Common myeloid progenitor, CD34-positive (primary cell): ENCODE results near the gene BICDL2.
A peak's percentile ranks its signal among the peaks of the same experiment; 100 is the strongest.
"Not testable (repeated sequence)": the region's sequence is repeated elsewhere in the genome, so short reads cannot be mapped to it uniquely, and the experiment has no call there.

ENCODE experiments used
- CTCF ChIA-PET: fragments of 350-600 bp; sonication (Branson Sonifier 250); formaldehyde crosslinking; loops from one replicate; lab custom pipeline; 2021; ENCODE audit warnings: antibody characterized with exemption; lab: Charles Lee
- POLR2A ChIA-PET: fragments of 350-600 bp; sonication (Branson Sonifier 250); formaldehyde crosslinking; loops from one replicate; lab custom pipeline; 2021; ENCODE audit warnings: antibody characterized with exemption; lab: Charles Lee
- DNase-seq, 3 donors: peaks; one replicate each; pipeline versions ENCODE4 v3.0.0 to v3.0.0-alpha.2; 2013
- H3K27ac ChIP-seq, 2 experiments: 1 replicate in 1 of 2; 2 replicates in 1 of 2; pipeline ENCODE4 v1.7.0; 2013; ENCODE audit warnings: inconsistent platforms in 2 of 2, low read length in 2 of 2, mild to moderate bottlenecking in 2 of 2, low read depth in 1 of 2, moderate library complexity in 1 of 2; ENCODE audit not compliant: severe bottlenecking in 2 of 2, insufficient read depth in 1 of 2, poor library complexity in 1 of 2
- H3K27me3 ChIP-seq, 5 experiments: replicated peaks in 2 of 5; 1 replicate in 3 of 5; 2 replicates in 2 of 5; pipeline versions ENCODE4 v1.6.1 to v1.7.0; 2013; ENCODE audit warnings: low read length in 4 of 5, mild to moderate bottlenecking in 2 of 5, moderate library complexity in 2 of 5, inconsistent platforms in 1 of 5; ENCODE audit not compliant: insufficient read depth in 5 of 5, control insufficient read depth in 4 of 5
- H3K36me3 ChIP-seq, 4 experiments: 1 replicate in 2 of 4; 2 replicates in 2 of 4; pipeline versions ENCODE4 v1.6.1 to v1.7.0; 2013; ENCODE audit warnings: low read length in 3 of 4, control low read depth in 1 of 4, mild to moderate bottlenecking in 1 of 4; ENCODE audit not compliant: control insufficient read depth in 4 of 4, insufficient read depth in 4 of 4
- H3K4me1 ChIP-seq, 4 experiments: 1 replicate in 3 of 4; 2 replicates in 1 of 4; pipeline versions ENCODE4 v1.6.1 to v1.7.1; 2013; ENCODE audit warnings: low read length in 3 of 4, mild to moderate bottlenecking in 3 of 4, control low read depth in 1 of 4, inconsistent platforms in 1 of 4, moderate library complexity in 1 of 4; ENCODE audit not compliant: control insufficient read depth in 4 of 4, insufficient read depth in 4 of 4; ENCODE audit errors: control extremely low read depth in 1 of 4
- H3K4me3 ChIP-seq, 7 experiments: 1 replicate in 4 of 7; 2 replicates in 3 of 7; pipeline versions ENCODE4 v1.5.1 to v1.7.0; 2013; ENCODE audit warnings: mild to moderate bottlenecking in 7 of 7, low read length in 6 of 7, moderate library complexity in 6 of 7, inconsistent platforms in 2 of 7, low read depth in 2 of 7, control low read depth in 1 of 7; ENCODE audit not compliant: insufficient read depth in 4 of 7, control insufficient read depth in 1 of 7; ENCODE audit errors: extremely low read depth in 1 of 7
- H3K9me3 ChIP-seq, 5 experiments: 1 replicate in 4 of 5; 2 replicates in 1 of 5; pipeline versions ENCODE4 v1.6.1 to v1.7.1; 2013; ENCODE audit warnings: low read length in 4 of 5, mild to moderate bottlenecking in 2 of 5, inconsistent platforms in 1 of 5, low read depth in 1 of 5, moderate library complexity in 1 of 5; ENCODE audit not compliant: control insufficient read depth in 4 of 5, insufficient read depth in 2 of 5; ENCODE audit errors: control extremely low read depth in 1 of 5
- WGBS: methylation state at CpG from one replicate; pipeline ENCODE4 v1.1.5; 2013; ENCODE audit not compliant: insufficient coverage; 5-methylcytosine and 5-hydroxymethylcytosine counted together

BICDL2 gene

GRCh38 chr16:3054965-3055733 lies 18.4 kb upstream of the BICDL2 start:
- POLR2A ChIA-PET: interaction anchor here (0.8 kb wide), 1 partner anchor 65 kb away, joined by 3 read pairs; no protein-coding TSS in a partner anchor
- DNase-seq: peak in 2 of 3 donors; percentile 76 to 82
- H3K4me3 ChIP-seq: no peak overlapping the region
- peaks cover 0 to 25% (median 4%) of the 10 kb centered on the region in 5 experiments for H3K27me3 ChIP-seq
- CTCF ChIA-PET: interaction anchor here (0.7 to 6.6 kb wide), 6 partner anchors 16 to 76 kb away, joined by 3 to 82 read pairs (median 4); partner anchors contain the start of gene ZNF213
- H3K4me1 ChIP-seq: peaks cover 2 to 73% (median 55%) of the 10 kb centered on the region in 4 experiments
- peaks cover 0 to 3% (median 0%) of the 10 kb centered on the region in 4 experiments for H3K36me3 ChIP-seq
- H3K27ac ChIP-seq: no peak overlapping the region
- no peaks in the 10 kb centered on the region for H3K9me3 ChIP-seq
- 61% methylated on average over 14 of the region's 17 CpGs for WGBS

- POLR2A ChIA-PET, H3K4me3 ChIP-seq, H3K27ac ChIP-seq, H3K36me3 ChIP-seq, CTCF ChIA-PET, DNase-seq, H3K9me3 ChIP-seq: not testable (repeated sequence)
- peaks cover 2 to 69% (median 44%) of the 10 kb centered on the region in 4 experiments for H3K4me1 ChIP-seq
- H3K27me3 ChIP-seq: peaks cover 0 to 42% (median 7%) of the 10 kb centered on the region in 5 experiments
- WGBS: 75% methylated on average over 4 of the region's 13 CpGs
Observed at GRCh38 chr16:3053330-3053710, 16.6 kb upstream of the BICDL2 start.

- CTCF ChIA-PET: interaction anchor here (1.8 to 6.6 kb wide), 2 partner anchors 10 to 20 kb away, joined by 4 to 98 read pairs; no protein-coding TSS in a partner anchor
Observed at GRCh38 chr16:3052571-3053329, 16.0 kb upstream of the BICDL2 start.

GRCh38 chr16:3051494-3051893 lies 14.8 kb upstream of the BICDL2 start:
- 52% methylated on average over 5 of the region's 9 CpGs for WGBS

More at GRCh38 chr16:3052571-3053329, 16.0 kb upstream of the BICDL2 start:
- H3K9me3 ChIP-seq, H3K36me3 ChIP-seq, POLR2A ChIA-PET, H3K4me3 ChIP-seq, H3K27ac ChIP-seq, DNase-seq: not testable (repeated sequence)
- peaks cover 2 to 66% (median 39%) of the 10 kb centered on the region in 4 experiments for H3K4me1 ChIP-seq
- peaks cover 0 to 48% (median 9%) of the 10 kb centered on the region in 5 experiments for H3K27me3 ChIP-seq
- no CpG with 5 or more reads among the region's 12 CpGs for WGBS

GRCh38 chr16:3051009-3051408 lies 14.3 kb upstream of the BICDL2 start:
- 31% methylated on average over 3 of the region's 4 CpGs for WGBS
- no peaks in the 10 kb centered on the region for H3K9me3 ChIP-seq
- CTCF ChIA-PET: interaction anchor here (1.2 to 6.6 kb wide), 9 partner anchors 8 to 77 kb away, joined by 3 to 98 read pairs (median 5); no protein-coding TSS in a partner anchor
- peaks cover 2 to 59% (median 36%) of the 10 kb centered on the region in 4 experiments for H3K4me1 ChIP-seq
- H3K4me3 ChIP-seq: peak overlapping the region in 1 of 7 experiments; percentile 3
- peak in 1 of 3 donors; percentile 44 for DNase-seq
- no peak overlapping the region for H3K27ac ChIP-seq
- POLR2A ChIA-PET: interaction anchor here (0.8 to 1.2 kb wide), 2 partner anchors 16 to 17 kb away, joined by 3 to 9 read pairs; no protein-coding TSS in a partner anchor
- H3K36me3 ChIP-seq: peaks cover 0 to 3% (median 0%) of the 10 kb centered on the region in 4 experiments
- H3K27me3 ChIP-seq: peaks cover 0 to 59% (median 16%) of the 10 kb centered on the region in 5 experiments

More at GRCh38 chr16:3051494-3051893, 14.8 kb upstream of the BICDL2 start:
- H3K36me3 ChIP-seq: peaks cover 0 to 3% (median 0%) of the 10 kb centered on the region in 4 experiments
- H3K9me3 ChIP-seq: no peaks in the 10 kb centered on the region
- H3K27me3 ChIP-seq: peaks cover 0 to 55% (median 16%) of the 10 kb centered on the region in 5 experiments
- CTCF ChIA-PET: interaction anchor here (0.6 to 6.6 kb wide), 10 partner anchors 8 to 76 kb away, joined by 3 to 98 read pairs (median 4); no protein-coding TSS in a partner anchor
- no peak overlapping the region for H3K27ac ChIP-seq
- peak in 2 of 3 donors; percentile 53 to 60 for DNase-seq
- H3K4me3 ChIP-seq: no peak overlapping the region
- peaks cover 2 to 58% (median 35%) of the 10 kb centered on the region in 4 experiments for H3K4me1 ChIP-seq
- POLR2A ChIA-PET: interaction anchor here (1.2 kb wide), 1 partner anchor 18 kb away, joined by 9 read pairs; no protein-coding TSS in a partner anchor

- DNase-seq: no peak
- Histone ChIP-seq H3K4me3 (peak overlapping the region in 1 of 7 experiments; percentile 30), H3K27ac (no peak overlapping the region), H3K27me3 (peaks cover 0 to 64% (median 16%) of the 10 kb centered on the region in 5 experiments), H3K4me1 (peaks cover 2 to 59% (median 37%) of the 10 kb centered on the region in 4 experiments), H3K9me3 (no peaks in the 10 kb centered on the region), H3K36me3 (peaks cover 0 to 3% (median 0%) of the 10 kb centered on the region in 4 experiments)
- 75% methylated on average over 3 of the region's 5 CpGs for WGBS
- ChIA-PET CTCF (interaction anchor here (0.6 to 6.6 kb wide), 6 partner anchors 12 to 52 kb away, joined by 3 to 98 read pairs (median 5); no protein-coding TSS in a partner anchor), POLR2A (interaction anchor here (0.7 to 0.8 kb wide), 2 partner anchors 16 to 38 kb away, joined by 3 read pairs; no protein-coding TSS in a partner anchor)
Observed at GRCh38 chr16:3050487-3050886, 13.7 kb upstream of the BICDL2 start.
